Measurements from ENCODE around the gene PRKCG.
"Not testable (repeated sequence)": the region's sequence is repeated elsewhere in the genome, so short reads cannot be mapped to it uniquely, and the experiment has no call there.

Gene PRKCG

GRCh38 chr19:53948611-53949010 is 66.6 kb downstream of the PRKCG start:
- H3K4me3 ChIP-seq (ENCODE audit: low read depth in 1 of 2, low read length in 2 of 2); H3K4me1 ChIP-seq (ENCODE audit: control insufficient read depth in 1 of 2, insufficient read depth in 2 of 2, low read length in 2 of 2); H3K36me3 ChIP-seq (ENCODE audit: control insufficient read depth in 1 of 2, insufficient read depth in 2 of 2, low read length in 2 of 2); H3K9me3 ChIP-seq (ENCODE audit: control insufficient read depth in 1 of 2, low read length in 2 of 2); H3K27ac ChIP-seq (ENCODE audit: low read length); H3K27me3 ChIP-seq (ENCODE audit: low read depth, low read length): not testable (repeated sequence)

GRCh38 chr19:53951436-53951835 is 69.4 kb downstream of the PRKCG start:
- no peaks in the 10 kb centered on the region for H3K36me3 ChIP-seq (ENCODE audit: control insufficient read depth in 1 of 2, insufficient read depth in 2 of 2, low read length in 2 of 2)
- H3K27ac ChIP-seq (ENCODE audit: low read length): no peak overlapping the region
- H3K4me1 ChIP-seq (ENCODE audit: control insufficient read depth in 1 of 2, insufficient read depth in 2 of 2, low read length in 2 of 2): no peaks in the 10 kb centered on the region
- H3K9me3 ChIP-seq (ENCODE audit: control insufficient read depth in 1 of 2, low read length in 2 of 2): no peaks in the 10 kb centered on the region
- no peaks in the 10 kb centered on the region for H3K27me3 ChIP-seq (ENCODE audit: low read depth, low read length)
- no peak overlapping the region for H3K4me3 ChIP-seq (ENCODE audit: low read depth in 1 of 2, low read length in 2 of 2)

- Histone ChIP-seq H3K36me3 (ENCODE audit: control insufficient read depth in 1 of 2, insufficient read depth in 2 of 2, low read length in 2 of 2) (no peaks in the 10 kb centered on the region), H3K9me3 (ENCODE audit: control insufficient read depth in 1 of 2, low read length in 2 of 2) (no peaks in the 10 kb centered on the region), H3K27me3 (ENCODE audit: low read depth, low read length) (no peaks in the 10 kb centered on the region), H3K4me3 (ENCODE audit: low read depth in 1 of 2, low read length in 2 of 2) (no peak overlapping the region), H3K4me1 (ENCODE audit: control insufficient read depth in 1 of 2, insufficient read depth in 2 of 2, low read length in 2 of 2) (no peaks in the 10 kb centered on the region), H3K27ac (ENCODE audit: low read length) (no peak overlapping the region)
Observed at GRCh38 chr19:53951947-53952346, 70.0 kb downstream of the PRKCG start.

GRCh38 chr19:53953383-53953782 is 71.4 kb downstream of the PRKCG start:
- Histone ChIP-seq H3K27me3 (ENCODE audit: low read depth, low read length) (peaks cover 12% of the 10 kb centered on the region), H3K27ac (ENCODE audit: low read length) (no peak overlapping the region), H3K4me3 (ENCODE audit: low read depth in 1 of 2, low read length in 2 of 2) (no peak overlapping the region), H3K4me1 (ENCODE audit: control insufficient read depth in 1 of 2, insufficient read depth in 2 of 2, low read length in 2 of 2) (no peaks in the 10 kb centered on the region), H3K36me3 (ENCODE audit: control insufficient read depth in 1 of 2, insufficient read depth in 2 of 2, low read length in 2 of 2) (no peaks in the 10 kb centered on the region), H3K9me3 (ENCODE audit: control insufficient read depth in 1 of 2, low read length in 2 of 2) (no peaks in the 10 kb centered on the region)
